HG02759 (cell line): ENCODE data around the gene SPACA9.
A peak's percentile ranks its signal among the peaks of the same experiment; 100 is the strongest.

Source experiments
- ATAC-seq: cut with Tn5 transposase; IDR thresholded peaks from one replicate; pipeline ENCODE4 v1.9.1; 2021; ENCODE audit warnings: mild to moderate bottlenecking, moderate library complexity; ENCODE audit not compliant: unreplicated experiment

Gene SPACA9

DNA sequence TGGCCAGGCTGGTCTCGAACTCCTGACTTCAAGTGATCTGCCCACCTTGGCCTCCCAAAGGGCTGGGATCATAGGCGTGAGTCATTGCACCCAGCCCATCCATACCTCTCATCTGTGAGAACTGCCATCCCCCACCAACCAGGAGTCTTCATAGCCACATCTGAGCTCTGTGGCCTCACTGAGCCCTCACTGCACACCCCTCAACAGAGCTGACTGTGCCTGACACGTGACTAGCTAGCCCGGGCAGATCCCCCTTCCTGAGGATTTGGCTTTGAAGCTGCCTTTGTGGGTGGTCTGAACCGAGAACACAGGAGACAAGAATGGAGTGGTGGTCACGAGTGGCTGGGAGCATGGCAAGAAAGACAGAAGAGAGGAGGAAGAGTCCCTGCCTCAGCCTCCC lies 16.2 kb upstream of the SPACA9 start:
- no peak for ATAC-seq

DNA sequence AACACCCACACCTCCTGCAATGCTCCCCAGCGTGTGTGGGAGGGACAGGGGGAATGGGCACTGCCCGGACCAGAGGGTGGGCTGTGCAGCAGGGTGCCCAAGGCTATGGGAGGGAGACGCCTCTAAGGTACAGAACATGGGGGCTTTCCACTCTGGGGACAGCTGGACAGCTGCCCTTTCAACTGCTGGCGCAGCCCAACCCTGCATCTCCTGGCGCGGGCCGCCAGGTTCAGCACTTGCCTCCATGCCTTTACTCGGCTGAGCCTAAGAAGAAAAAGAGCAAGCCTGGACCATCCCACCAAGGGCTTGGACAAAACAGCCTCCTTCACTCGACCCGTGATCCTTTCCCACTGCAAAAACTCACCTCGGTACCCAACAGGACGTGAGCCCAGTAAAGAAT lies 15.6 kb upstream of the SPACA9 start:
- no peak for ATAC-seq

DNA sequence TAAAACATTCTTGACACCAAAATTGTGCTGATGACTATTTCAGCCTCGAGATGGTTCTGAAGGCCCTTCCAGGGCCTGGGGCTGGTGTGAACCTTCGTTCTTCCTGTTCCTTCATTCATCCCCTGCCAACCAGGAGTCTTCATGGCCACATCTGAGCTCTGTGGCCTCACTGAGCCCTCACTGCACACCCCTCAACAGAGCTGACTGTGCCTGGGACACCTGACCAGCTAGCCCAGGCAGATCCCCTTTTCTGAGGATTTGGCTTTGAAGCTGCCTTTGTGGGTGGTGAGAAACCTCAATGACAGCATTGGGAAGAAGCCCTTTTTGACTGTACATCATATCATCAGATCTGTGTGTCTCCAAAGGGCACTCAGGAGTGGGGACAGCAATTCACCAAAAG lies 14.4 kb upstream of the SPACA9 start:
- no peak for ATAC-seq

DNA sequence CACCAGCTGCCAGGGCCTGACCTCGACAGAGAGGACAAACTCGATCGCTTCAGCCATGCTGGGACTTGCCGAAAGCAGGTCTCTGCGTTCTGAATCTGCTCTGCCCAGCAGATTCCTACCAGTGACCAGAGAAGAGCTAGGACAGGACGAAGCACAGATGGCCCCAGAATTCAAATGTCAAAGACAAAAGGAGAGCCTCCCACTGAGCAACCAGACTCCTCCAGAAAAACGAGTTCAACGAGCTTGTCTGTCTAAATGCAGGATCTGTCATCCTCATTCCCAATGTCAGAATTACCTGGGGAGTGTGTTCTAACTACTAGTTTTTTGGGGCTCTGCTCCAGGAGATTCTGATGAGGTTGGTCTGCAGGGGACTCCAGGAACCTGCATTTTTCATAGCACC lies 14.0 kb upstream of the SPACA9 start:
- ATAC-seq: no peak

DNA sequence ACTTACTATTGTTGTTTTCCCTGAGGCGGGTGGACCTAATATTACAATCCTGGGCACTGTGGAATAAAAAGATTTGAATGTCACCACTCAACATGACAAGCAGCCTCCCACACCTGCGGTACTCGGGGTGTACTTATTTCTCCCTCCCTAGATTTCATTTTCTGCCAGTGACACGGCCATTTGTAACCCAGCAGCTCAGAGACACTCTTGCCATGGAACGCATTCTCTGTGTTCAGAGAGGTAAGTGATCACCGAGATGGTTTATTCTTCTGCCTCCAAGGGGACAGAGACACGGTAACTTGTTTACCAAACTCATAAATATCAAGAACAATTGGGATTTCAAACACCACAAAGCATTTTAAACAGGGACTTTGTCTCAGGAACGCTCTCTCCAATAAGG lies 11.8 kb upstream of the SPACA9 start:
- ATAC-seq: no peak

DNA sequence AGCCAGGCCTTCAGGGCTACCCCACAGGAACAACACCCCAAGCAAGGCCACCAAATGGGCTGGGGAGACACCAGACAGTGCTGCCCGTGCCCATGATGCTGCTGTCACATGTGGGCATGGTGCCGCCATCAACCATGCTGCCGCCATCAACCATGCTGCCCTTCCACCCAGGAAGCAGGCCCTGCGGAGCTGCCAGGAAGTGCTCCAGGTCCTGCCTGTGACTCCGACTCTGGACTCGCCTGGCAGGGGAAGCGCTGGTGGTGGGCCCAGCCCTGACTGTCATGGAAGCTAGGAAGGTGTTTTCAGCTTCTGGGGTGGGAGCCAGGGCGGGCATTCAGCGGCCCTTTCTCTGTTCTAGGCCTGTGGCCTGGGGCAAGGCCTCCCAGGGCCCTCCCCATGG lies 9.4 kb upstream of the SPACA9 start:
- no peak for ATAC-seq

DNA sequence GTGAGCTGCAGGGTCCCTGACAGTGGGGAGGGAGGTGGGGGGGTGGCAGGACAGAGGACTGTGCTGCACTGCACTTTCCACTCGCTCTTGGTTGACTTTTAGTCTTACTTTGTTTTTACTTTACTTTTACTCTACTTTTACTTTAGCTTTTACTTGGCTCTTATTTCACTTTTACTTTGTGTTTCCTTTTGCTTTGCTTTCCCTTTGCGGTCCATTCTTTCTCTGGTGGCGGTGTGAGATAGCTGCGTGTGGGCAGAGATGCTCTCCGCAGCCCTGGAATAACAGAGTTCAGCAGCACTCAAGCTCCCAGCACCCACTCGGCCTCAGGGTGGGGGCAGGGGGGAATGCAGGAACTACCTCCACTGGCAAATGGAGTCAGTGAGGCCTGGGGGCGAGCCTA lies 5.3 kb upstream of the SPACA9 start:
- no peak for ATAC-seq

DNA sequence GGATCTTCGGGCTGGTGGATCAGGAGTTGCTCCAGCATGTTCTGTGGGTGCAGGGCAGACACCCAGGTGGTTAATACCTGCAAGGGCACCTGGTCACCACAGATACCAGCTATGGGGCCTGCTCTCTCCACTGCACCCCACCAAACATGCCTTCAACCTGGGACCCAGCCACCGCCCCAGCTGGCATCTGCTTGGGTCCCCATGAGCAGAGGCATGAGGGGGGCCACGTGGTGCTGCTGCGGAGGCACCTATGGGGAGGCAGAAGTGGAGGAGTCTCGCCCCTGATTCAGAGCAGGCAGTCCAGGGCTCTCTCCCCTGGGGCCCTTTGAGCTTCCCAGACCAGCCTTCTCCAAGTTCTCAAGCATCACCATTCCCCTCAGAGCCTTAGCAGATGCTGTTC lies 3.5 kb upstream of the SPACA9 start:
- no peak for ATAC-seq

DNA sequence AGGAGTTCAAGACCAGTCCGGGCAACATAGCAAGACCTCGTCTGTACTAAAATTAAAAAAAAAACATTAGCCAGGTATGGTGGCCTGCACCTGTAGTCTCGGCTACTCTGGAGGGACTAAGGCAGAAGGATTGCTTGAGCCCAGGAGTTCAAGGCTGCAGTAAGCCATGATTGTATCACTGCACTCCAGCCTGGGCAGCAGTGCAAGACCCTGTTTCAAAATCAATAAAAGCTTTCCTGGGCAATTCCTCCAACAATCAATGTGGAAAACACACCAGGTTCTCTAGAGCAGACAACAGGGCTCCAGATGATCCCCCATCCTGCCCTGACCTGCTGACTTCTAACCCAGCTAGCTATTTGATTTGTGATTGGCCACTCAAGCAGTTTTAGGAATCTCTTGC lies 1.8 kb upstream of the SPACA9 start:
- no peak for ATAC-seq

DNA sequence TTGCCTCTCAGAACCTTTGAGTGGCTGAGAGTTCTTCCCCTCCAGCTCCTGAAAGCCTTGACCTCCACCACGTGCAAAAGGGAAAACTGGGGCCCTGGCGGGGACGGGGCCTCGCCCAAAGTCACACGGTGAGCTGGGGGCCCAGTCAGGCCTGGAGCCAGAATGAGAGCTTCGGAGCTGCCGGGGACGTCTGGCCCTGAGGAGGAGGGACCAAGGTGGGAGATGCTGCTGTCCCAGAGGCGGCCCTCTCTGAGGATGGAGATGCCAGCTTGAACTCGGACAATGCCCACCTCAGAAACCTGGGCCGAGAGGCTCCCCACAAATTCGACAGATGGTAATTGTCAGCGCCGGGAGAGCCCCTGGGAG lies 1.3 kb upstream of the SPACA9 start:
- ATAC-seq: no peak

DNA sequence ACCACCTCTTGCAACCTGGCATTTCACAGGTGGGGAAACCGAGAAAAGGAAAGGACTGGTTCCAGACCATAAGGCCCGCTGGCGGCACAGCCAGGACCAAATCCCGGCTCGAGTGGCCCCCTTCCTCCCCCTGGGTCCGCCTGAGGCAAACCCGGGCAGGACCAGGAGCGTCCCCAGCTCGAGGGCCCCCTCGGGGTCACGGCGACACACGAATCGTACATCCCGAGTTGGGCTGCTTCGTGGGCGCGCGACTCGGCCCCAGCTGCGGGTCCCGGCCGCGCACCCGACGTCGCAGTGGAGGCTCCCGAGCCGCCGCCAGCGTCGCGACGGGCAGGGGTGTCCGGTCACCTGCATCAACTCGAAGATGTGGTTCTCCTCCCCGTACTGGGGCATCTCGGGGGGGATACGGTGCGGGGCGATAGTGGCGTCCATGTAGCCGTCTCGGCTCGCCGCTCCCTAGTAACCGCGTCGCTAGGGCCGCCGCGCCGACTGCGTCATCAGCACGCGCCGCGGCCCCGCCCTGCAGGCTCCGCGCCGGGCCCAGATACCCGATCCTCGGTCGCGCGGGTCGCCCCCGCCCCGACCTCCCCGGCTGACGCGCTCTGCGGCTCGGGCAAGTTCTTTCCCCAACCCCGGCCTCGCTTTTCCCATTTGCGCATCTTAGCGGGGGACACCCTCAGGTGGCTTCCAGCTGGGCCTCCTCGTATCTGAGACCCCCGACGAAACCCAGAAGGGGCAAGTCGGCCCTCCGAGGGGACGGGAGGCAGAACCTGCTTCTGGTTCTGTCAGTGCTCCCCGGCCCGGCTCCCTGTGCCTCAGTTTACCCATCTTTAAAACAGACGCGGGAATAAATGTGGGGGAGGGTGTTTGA lies 639 bp upstream of the SPACA9 start, which contains the start of gene AK8:
TSS of gene AK8 (minus strand) at position 461 of the 871 bp plus-strand sequence. CDS start at position 432, 29 bp downstream.
- peak; percentile 87 for ATAC-seq

DNA sequence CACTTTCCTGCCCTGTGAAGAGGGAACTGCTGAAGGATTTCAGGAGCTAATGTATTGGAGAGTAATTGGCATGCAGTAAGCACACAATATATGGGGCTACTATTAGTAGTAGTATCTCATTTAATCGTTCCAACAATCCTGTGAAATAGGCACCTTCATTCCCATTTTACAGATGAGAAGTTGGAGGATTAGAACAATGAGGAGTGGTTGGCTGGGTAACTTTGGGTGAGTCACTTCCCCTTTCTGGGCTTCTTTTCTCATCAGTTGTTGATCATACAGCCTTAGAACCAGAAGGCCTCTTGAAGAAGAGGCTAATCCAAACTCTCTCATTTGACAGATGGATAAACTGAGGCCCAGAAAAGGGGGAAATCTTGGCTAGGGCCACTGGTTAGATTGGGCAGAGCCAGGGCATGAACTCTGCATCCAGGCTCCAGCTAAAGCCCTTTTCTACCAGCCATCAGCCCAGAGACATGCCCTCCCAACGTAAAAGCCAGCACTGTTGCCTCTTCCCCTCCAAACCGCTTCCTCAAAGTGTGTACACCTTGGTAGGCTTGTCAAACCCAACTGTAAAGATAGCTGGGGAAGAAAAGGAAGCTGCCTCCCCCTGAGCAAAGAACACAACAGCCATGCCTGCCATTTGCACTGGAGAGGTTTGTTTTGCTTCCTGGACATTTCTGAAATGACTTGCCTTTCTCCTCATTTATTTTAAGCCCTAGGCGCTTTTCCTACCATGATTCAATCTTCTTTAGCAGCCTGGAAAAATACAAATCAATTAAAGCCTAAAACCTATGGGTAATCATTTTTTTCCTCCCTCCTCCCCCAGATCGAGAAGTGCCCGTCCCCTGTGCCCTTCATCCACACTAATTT lies 992 bp downstream of the SPACA9 start:
- ATAC-seq: no peak

DNA sequence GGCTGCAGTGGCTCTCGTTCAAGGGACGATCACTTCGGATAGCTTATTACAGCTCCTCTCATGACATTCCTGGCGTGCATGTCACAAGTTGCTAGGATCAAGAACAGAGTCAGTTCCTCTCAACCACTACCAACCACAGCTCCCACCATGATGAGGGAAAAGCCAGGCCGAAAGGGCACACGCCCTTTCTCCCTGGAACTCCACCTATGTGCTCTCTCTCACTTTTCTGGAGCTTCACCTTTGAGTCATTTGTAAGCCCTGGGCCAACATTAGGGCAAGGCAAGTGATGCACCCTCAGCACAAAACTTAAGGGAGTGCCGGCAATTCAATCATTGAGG lies 1.6 kb downstream of the SPACA9 start:
- no peak for ATAC-seq

DNA sequence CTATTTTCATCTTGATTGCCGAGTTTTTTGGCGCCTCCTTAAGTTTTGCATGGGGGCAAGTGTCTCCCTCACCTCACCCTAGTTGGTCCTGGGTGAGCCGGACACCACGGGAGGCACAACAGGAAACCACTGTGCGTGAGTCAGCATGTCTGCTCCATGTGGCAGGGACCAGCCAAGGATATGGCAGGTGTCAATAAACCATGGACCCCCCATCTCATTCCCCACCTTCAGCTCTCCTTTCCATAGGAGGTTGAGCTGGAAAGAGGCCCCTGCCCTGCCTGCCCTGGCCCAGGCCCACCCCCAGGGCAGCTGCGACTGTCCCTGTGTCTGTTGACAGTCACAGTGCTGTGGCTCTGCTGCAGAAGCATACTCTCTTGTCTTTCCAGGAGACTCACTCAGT lies 3.1 kb downstream of the SPACA9 start:
- no peak for ATAC-seq

DNA sequence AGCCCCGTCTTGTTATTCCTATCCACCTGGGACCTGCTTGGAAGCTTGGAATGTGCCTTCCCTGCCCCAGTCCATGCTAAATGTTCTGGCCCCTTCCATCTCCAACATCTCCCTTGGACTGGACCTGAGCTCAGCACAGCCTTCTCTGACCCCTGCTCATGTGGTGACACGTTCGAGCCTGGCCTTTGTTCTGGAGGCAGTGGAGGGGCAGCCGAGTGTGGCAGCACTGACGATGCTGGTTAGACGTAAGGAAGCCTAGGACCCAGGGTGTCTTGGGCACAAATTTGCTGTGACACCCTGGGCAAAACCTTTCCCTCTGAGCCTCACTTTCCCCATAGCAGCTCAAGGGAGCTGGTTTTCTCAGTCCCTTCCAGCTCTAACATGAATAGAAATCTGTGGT lies 3.9 kb downstream of the SPACA9 start:
- no peak for ATAC-seq

DNA sequence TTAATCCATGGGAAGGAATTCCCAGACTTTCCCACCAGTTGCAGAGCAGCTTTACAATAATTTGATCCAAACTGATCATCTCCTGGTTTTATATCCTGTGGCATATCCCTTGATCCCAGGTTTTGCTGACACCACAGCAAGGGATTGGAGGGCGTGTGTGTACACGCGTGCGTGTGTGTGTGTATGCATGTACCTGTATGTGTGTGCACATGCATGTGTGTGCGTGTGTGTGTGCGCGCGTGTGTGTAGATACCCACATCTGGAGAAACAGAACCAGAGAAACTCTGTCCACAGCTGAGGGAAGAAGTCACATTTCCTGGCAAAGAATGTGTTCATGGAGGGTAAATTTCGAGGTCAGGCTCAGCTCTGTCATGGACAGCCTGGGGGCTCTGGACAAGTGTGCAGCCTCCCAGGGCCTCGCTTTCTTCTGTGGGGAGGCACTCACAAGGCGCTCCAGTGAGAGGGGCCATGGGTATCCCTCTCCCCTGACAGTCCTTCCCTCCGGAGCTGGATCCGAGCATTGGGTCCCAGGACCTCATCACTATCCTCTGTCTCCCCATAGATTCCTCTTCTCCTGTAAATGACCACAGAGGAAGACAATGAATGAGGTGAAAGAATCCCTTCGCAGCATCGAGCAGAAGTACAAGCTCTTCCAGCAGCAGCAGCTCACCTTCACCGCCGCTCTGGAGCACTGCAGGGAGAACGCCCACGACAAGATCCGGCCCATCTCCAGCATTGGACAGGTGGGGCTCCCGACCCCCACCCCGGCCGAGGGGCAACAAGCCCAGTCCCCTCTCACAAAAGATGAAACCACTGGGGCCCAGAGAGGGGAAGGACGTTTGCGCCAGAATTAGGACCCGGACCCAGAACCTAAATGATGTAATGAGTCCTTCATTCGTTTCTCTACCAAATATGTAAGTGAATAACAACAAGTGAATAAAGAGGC lies 4.9 kb downstream of the SPACA9 start:
- no peak for ATAC-seq

DNA sequence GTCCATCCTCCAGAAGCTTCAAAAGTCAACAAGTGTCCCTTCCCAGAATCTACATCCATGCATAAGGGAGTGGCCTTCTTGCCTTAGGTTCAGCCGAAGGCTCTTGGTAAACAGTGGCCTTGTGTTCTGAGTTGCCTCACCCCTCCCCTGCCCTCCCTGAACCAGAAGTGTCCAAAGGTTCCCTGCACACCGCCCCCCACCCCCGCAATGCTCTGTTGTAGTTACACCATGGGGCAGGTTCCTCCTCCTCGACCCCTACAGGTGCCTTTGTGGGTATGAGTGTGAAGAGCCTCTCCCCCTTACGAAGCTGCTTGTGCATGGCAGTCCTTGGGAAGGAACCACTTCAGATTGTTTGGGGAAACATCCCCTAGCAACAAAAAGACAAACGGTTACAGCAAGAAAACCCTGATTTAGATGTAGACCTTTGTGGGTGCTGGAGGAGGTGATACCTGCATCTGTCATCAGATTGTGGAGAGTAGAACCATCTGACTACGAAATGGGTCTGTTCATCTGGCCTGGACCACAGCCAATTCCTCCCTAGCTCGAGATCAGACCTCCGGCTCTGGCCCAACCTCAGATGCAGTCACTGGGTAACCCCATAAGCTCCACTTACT lies 7.1 kb downstream of the SPACA9 start:
- no peak for ATAC-seq

DNA sequence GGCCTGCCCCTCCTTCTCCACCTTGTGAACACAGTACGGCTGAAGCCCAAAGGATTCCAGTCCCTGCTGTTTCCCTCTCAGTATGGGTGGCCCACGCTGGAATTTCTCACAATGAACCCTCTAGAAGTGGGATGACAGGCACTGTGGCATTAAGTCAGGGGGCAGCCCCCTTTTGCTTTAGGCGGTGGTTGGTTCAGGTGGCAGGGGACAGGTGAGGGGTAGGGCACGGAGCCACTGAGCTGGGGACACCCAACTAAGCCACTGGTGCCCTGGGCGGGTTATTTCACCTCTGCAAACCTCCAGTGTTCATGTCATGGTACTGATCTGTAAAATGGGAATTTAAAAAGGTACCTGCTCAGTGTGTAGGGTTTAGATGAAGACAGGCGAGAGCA lies 7.6 kb downstream of the SPACA9 start:
- no peak for ATAC-seq

DNA sequence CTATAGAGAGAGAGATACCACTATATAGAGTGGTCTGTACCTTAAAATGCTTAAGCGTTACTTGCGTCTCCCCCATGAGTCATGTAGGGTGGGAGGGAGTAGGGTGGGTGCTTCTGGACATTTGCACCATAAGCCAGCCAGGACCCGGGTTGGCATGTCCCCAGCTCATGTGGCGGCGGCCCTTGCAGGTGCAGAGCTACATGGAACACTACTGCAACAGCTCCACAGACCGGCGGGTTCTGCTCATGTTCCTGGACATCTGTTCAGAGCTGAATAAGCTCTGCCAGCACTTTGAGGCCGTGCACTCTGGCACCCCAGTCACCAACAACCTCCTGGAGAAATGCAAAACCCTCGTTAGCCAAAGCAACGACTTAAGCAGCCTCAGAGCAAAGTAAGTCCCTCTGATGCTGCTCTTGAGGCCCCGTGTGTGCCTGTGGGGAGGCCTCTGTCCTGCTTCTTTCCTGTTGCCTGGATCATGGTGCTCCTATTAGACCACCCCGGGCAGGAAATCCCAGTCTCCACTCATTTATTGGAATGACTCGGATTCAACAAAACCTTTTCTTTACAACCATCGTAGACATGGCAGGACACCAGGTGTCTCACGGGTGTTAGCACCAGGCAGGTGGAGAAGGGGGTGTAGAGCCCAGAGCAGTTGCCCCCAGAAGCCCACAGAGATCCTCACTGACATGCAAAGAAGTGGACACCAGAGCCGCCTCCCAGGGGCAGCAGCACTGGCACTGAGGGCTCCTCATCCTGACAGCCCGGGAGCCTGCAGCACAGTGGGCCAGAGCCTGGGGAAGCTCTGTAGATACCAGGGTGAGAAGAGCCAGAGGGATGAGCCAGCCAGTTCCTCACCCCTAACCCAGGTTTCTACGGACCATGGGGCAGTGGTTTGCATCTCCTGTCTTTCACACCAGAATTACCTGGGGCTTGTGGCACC lies 8.8 kb downstream of the SPACA9 start:
- no peak for ATAC-seq

DNA sequence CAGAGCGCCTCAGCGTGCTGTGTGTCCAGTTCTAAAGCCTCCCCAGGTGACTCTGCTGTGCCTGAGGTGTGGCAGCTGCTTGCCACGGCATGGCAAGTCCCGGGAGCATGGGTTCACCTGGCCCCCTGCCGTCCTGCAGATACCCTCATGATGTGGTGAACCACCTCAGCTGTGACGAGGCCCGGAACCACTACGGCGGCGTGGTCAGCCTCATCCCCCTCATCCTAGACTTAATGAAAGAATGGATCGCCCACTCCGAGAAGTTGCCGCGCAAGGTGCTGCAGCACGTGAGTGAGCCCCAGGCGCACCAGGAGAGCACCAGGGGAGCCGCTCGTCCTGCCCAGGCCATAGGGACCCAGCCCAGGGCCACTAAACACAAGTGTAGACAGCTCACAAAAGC lies 9.5 kb downstream of the SPACA9 start:
- ATAC-seq: no peak
